Measurements from ENCODE around the gene FBXW9. TPM values are rescaled to one million over a fixed set of nuclear protein-coding genes. Genes with fewer than 3 reads are reported as not detected.

The FBXW9 gene
- total and polyA plus RNA-seq, 2 experiments from 2014 or later = 6.6 to 19.4 TPM

DNA sequence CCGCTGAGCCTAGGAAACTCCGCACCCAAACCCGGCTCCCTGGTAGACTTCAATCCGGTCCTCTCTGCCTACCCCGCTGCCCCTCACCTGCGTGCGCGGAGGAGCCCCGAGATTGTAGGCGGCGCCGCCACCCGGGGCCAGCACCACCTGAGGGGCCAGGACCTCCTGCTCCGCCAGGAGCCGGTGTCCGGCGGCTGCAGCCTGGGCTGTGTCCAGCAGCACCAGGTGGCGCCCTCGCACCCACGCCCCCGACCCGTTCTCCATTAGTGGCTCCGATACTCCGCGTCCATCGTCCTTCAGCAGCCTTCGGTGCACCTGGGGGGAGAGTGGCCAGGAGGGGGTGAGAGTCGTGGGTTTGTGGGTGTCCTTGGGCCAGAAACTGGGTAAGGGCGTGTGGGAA lies 48.3 kb downstream of the FBXW9 start:
- H3K36me3 Mint-ChIP-seq (ENCODE audit: low read depth) = peaks cover 21% of the 10 kb centered on the region
- Histone ChIP-seq H2AFZ (no peak overlapping the region; the same call in 1 of the 2 replicates), H3K4me3 (peak overlapping the region; percentile 53), H4K20me1 (replicated peaks; ENCODE audit: insufficient read depth) (no peaks in the 10 kb centered on the region), H3K27ac (ENCODE audit: low read depth) (no peak overlapping the region), H3K36me3 (ENCODE audit: insufficient read depth) (no peaks in the 10 kb centered on the region), H3K27me3 (ENCODE audit: insufficient read depth) (no peaks in the 10 kb centered on the region), H3K79me2 (replicated peaks; ENCODE audit: insufficient read depth) (no peaks in the 10 kb centered on the region), H3K4me1 (ENCODE audit: insufficient read depth) (no peaks in the 10 kb centered on the region), H3K4me2 (peak overlapping the region; percentile 77), H3F3A (replicated peaks; ENCODE audit: low read depth) (0 out of 2 replicates have a peak, but pooled peaks cover 7% of the 10 kb centered on the region), H3K9me2 (ENCODE audit: insufficient read depth) (no peaks in the 10 kb centered on the region)
- DNase-seq (ENCODE audit: low spot score) (peak; percentile 67), ATAC-seq (peak; percentile 68)
- H3K27ac Mint-ChIP-seq = no peak overlapping the region
- peaks cover 2% of the 10 kb centered on the region; the same call in 2 of the 3 replicates for H3K4me1 Mint-ChIP-seq
- peak overlapping the region; percentile 21; the same call in 2 of the 3 replicates for H3K4me3 Mint-ChIP-seq
- peaks cover 17% of the 10 kb centered on the region for H3K27me3 Mint-ChIP-seq (ENCODE audit: insufficient read depth, low read depth, poor library complexity)
- peaks cover 8% of the 10 kb centered on the region for H3K9me3 Mint-ChIP-seq
- TF ChIP-seq STAT1 (IDR thresholded peaks at IDR 0.05; ENCODE audit: unreplicated experiment) = no peak
- TF ChIP-seq, protein P1, sequence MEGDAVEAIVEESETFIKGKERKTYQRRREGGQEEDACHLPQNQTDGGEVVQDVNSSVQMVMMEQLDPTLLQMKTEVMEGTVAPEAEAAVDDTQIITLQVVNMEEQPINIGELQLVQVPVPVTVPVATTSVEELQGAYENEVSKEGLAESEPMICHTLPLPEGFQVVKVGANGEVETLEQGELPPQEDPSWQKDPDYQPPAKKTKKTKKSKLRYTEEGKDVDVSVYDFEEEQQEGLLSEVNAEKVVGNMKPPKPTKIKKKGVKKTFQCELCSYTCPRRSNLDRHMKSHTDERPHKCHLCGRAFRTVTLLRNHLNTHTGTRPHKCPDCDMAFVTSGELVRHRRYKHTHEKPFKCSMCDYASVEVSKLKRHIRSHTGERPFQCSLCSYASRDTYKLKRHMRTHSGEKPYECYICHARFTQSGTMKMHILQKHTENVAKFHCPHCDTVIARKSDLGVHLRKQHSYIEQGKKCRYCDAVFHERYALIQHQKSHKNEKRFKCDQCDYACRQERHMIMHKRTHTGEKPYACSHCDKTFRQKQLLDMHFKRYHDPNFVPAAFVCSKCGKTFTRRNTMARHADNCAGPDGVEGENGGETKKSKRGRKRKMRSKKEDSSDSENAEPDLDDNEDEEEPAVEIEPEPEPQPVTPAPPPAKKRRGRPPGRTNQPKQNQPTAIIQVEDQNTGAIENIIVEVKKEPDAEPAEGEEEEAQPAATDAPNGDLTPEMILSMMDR (conservative IDR thresholded peaks at IDR 0.05; ENCODE audit: low read depth in 2 of 2) = peak; percentile 54 to 76

DNA sequence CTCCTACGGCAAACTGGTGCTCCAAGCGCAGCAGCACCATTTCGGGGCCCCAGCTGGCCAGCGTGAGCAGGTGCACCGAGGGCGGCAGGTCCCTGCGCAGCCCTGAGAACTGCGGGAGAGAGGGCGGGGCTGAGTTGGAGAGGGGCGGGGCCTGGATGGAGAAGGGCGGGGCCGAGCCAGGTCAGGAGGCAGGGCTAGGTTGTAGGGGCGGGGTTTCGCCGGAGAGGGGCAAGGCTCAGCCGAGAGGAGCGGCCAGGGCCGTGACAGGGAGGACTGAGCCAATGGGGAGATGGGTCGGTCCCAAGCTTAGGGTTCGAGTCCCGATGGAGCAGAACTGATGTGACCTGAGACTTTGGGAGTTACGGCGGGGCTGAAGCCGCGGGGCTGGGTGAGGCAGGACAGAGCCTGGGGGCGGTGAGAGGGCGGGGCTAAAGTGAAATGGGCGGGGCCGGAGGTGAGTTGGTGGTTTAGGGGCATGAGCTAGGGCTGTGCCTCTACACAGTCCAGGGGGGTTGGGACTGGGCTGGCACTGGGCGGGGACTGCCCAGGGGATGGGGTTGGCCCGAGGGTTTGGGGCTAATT lies 48.9 kb downstream of the FBXW9 start:
- Mint-ChIP-seq H3K4me3 (no peak overlapping the region; the same call in 2 of the 3 replicates), H3K9me3 (peaks cover 8% of the 10 kb centered on the region), H3K27me3 (ENCODE audit: insufficient read depth, low read depth, poor library complexity) (peaks cover 17% of the 10 kb centered on the region), H3K36me3 (ENCODE audit: low read depth) (peaks cover 21% of the 10 kb centered on the region), H3K4me1 (peaks cover 2% of the 10 kb centered on the region; the same call in 2 of the 3 replicates), H3K27ac (no peak overlapping the region)
- H3K9me2 ChIP-seq (ENCODE audit: insufficient read depth) = no peaks in the 10 kb centered on the region
- H4K20me1 ChIP-seq (replicated peaks; ENCODE audit: insufficient read depth) = no peaks in the 10 kb centered on the region
- no peaks in the 10 kb centered on the region for H3K4me1 ChIP-seq (ENCODE audit: insufficient read depth)
- ATAC-seq (peak; percentile 87), DNase-seq (ENCODE audit: low spot score) (peak; percentile 88)
- no peaks in the 10 kb centered on the region for H3K27me3 ChIP-seq (ENCODE audit: insufficient read depth)
- H3K36me3 ChIP-seq (ENCODE audit: insufficient read depth) = no peaks in the 10 kb centered on the region
- H3K27ac ChIP-seq (ENCODE audit: low read depth) = no peak overlapping the region
- peak overlapping the region; percentile 53 for H3K4me3 ChIP-seq
- H3K4me2 ChIP-seq = peak overlapping the region; percentile 77
- H3F3A ChIP-seq (replicated peaks; ENCODE audit: low read depth) = 0 out of 2 replicates have a peak, but pooled peaks cover 7% of the 10 kb centered on the region
- no peak overlapping the region for H2AFZ ChIP-seq
- H3K79me2 ChIP-seq (replicated peaks; ENCODE audit: insufficient read depth) = no peaks in the 10 kb centered on the region
- TF ChIP-seq, protein P1 (conservative IDR thresholded peaks at IDR 0.05; ENCODE audit: low read depth in 2 of 2) = 0 out of 4 replicates have a peak, but pooled peaks of 1 of the 2 experiments have one; percentile 4
- no peak for TF ChIP-seq ZNF114 (CRISPR knock-in tag; IDR thresholded peaks at IDR 0.05)
- TF ChIP-seq NANOG (IDR thresholded peaks at IDR 0.05; ENCODE audit: borderline replicate concordance) = no peak
- peak; percentile 37; the same call in 1 of the 2 replicates for TF ChIP-seq POLR2AphosphoS5 (IDR thresholded peaks at IDR 0.05; ENCODE audit: low read depth)
- no peak for TF ChIP-seq JUNB (IDR thresholded peaks at IDR 0.05; ENCODE audit: unreplicated experiment)
- TF ChIP-seq, protein P2, sequence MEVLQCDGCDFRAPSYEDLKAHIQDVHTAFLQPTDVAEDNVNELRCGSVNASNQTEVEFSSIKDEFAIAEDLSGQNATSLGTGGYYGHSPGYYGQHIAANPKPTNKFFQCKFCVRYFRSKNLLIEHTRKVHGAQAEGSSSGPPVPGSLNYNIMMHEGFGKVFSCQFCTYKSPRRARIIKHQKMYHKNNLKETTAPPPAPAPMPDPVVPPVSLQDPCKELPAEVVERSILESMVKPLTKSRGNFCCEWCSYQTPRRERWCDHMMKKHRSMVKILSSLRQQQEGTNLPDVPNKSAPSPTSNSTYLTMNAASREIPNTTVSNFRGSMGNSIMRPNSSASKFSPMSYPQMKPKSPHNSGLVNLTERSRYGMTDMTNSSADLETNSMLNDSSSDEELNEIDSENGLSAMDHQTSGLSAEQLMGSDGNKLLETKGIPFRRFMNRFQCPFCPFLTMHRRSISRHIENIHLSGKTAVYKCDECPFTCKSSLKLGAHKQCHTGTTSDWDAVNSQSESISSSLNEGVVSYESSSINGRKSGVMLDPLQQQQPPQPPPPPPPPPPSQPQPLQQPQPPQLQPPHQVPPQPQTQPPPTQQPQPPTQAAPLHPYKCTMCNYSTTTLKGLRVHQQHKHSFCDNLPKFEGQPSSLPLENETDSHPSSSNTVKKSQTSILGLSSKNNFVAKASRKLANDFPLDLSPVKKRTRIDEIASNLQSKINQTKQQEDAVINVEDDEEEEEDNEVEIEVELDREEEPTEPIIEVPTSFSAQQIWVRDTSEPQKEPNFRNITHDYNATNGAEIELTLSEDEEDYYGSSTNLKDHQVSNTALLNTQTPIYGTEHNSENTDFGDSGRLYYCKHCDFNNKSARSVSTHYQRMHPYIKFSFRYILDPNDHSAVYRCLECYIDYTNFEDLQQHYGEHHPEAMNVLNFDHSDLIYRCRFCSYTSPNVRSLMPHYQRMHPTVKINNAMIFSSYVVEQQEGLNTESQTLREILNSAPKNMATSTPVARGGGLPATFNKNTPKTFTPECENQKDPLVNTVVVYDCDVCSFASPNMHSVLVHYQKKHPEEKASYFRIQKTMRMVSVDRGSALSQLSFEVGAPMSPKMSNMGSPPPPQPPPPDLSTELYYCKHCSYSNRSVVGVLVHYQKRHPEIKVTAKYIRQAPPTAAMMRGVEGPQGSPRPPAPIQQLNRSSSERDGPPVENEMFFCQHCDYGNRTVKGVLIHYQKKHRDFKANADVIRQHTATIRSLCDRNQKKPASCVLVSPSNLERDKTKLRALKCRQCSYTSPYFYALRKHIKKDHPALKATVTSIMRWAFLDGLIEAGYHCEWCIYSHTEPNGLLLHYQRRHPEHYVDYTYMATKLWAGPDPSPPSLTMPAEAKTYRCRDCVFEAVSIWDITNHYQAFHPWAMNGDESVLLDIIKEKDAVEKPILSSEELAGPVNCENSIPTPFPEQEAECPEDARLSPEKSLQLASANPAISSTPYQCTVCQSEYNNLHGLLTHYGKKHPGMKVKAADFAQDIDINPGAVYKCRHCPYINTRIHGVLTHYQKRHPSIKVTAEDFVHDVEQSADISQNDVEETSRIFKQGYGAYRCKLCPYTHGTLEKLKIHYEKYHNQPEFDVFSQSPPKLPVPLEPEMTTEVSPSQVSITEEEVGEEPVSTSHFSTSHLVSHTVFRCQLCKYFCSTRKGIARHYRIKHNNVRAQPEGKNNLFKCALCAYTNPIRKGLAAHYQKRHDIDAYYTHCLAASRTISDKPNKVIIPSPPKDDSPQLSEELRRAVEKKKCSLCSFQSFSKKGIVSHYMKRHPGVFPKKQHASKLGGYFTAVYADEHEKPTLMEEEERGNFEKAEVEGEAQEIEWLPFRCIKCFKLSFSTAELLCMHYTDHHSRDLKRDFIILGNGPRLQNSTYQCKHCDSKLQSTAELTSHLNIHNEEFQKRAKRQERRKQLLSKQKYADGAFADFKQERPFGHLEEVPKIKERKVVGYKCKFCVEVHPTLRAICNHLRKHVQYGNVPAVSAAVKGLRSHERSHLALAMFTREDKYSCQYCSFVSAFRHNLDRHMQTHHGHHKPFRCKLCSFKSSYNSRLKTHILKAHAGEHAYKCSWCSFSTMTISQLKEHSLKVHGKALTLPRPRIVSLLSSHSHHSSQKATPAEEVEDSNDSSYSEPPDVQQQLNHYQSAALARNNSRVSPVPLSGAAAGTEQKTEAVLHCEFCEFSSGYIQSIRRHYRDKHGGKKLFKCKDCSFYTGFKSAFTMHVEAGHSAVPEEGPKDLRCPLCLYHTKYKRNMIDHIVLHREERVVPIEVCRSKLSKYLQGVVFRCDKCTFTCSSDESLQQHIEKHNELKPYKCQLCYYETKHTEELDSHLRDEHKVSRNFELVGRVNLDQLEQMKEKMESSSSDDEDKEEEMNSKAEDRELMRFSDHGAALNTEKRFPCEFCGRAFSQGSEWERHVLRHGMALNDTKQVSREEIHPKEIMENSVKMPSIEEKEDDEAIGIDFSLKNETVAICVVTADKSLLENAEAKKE (CRISPR knock-in tag; IDR thresholded peaks at IDR 0.05) = no peak
- no peak for TF ChIP-seq CREB1 (CRISPR knock-in tag; IDR thresholded peaks at IDR 0.05; ENCODE audit: low read depth)
- no peak for TF ChIP-seq EZH2 (IDR thresholded peaks at IDR 0.05; ENCODE audit: low read depth, unreplicated experiment)
- TF ChIP-seq EZH2phosphoT487 (IDR thresholded peaks at IDR 0.05; ENCODE audit: unreplicated experiment) = no peak
